Uterus (tissue), 4 donors: ENCODE measurements around the gene GPR85. TPM values are rescaled to one million over a fixed set of nuclear protein-coding genes. Genes with fewer than 3 reads are reported as not detected.

Experiments
- DNase-seq, 2 donors: peaks; one replicate each; pipeline ENCODE4 v3.0.0-alpha.2; 2019 to 2020
- H3K27ac ChIP-seq, 2 donors: fragments of 200-600 bp; sonication (generic); 1 replicate in 1 of 2; 2 replicates in 1 of 2; pipeline ENCODE4 v1.5.1; 2016 to 2018
- H3K27me3 ChIP-seq, 2 donors: fragments of 200-600 bp; sonication (generic); one replicate each; pipeline ENCODE4 v1.5.1; 2018 to 2019; ENCODE audit warnings: control low read depth in 1 of 2
- H3K36me3 ChIP-seq, 2 donors: fragments of 200-600 bp; sonication (generic); one replicate each; pipeline ENCODE4 v1.5.1; 2019; ENCODE audit warnings: control low read depth in 1 of 2
- H3K4me1 ChIP-seq, 2 donors: fragments of 200-600 bp; sonication (generic); one replicate each; pipeline ENCODE4 v1.5.1; 2018 to 2019; ENCODE audit warnings: control low read depth in 1 of 2
- H3K4me3 ChIP-seq, 2 donors: fragments of 200-600 bp; sonication (generic); 1 replicate in 1 of 2; 2 replicates in 1 of 2; pipeline ENCODE4 v1.5.1; 2018 to 2019; ENCODE audit warnings: mild to moderate bottlenecking in 1 of 2
- H3K9me3 ChIP-seq, 2 donors: fragments of 200-600 bp; sonication (generic); one replicate each; pipeline ENCODE4 v1.5.1; 2019; ENCODE audit warnings: control low read depth in 1 of 2
- CTCF ChIP-seq, 4 experiments: fragments of 200-600 bp in 2 of 4; fragments of 450-650 bp in 2 of 4; sonication (generic) in 2 of 4; IDR thresholded peaks; one replicate each; pipeline ENCODE4 v1.5.1; 2016 to 2019; ENCODE audit warnings: antibody characterized with exemption in 4 of 4, mild to moderate bottlenecking in 2 of 4, moderate library complexity in 1 of 4
- POLR2A ChIP-seq, 2 donors: fragments of 450-650 bp; IDR thresholded peaks; one replicate each; pipeline ENCODE4 v1.6.1; 2016; ENCODE audit warnings: antibody characterized with exemption in 2 of 2, mild to moderate bottlenecking in 1 of 2, moderate library complexity in 1 of 2
- intact Hi-C: fragments of 100-400 bp; cut with DNase I; formaldehyde crosslinking; loops from one replicate; pipeline ENCODE4 v1.15.1; 2023; ENCODE audit warnings: low total_unique reads
- total RNA-seq, 4 donors: library from RNA; depleted of rRNA in 3 of 4; stranded (reverse); fragments of >200 nt in 3 of 4; gene quantifications; one replicate each; pipeline versions ENCODE4 v1.1.0 to v1.2.4, GENCODE V29; 2014 to 2023
- donor health status: DM: yes; HTN: yes; CAD: no.

The GPR85 gene
- total RNA-seq, 4 donors from 2014 or later, result 1.0 to 4.8 TPM; not detected in 2

DNA sequence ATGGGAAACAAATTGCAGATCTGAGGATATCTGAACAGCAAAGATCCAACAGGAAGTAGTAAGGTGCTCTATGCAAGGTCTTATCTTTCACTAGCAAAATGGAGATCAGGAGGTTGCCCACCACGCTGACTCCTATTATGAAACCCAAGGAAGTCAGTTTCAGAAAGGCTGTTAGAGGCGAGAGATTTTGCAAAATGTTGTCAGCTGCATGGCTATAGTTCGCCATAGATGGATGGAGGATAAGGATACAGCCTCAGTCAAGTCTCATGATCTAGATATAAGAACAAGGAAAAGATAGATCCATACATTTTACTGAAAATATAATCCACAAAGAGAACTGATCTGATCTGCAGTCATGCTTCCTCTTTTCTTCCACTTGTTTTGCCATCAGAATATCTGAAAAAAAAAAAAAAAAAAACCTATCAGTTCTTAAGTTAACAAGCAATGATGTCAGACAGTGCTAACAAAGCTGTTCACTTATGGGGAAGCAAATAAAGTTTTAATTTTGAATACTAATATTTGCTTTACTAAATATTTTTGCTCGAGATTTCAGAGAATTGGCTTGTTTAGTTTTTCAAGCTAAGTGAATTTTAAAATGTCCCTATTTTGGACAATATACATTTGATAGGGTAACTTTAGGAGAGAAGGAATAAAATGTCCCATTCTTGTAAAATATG lies 2.0 kb downstream of the GPR85 start:
- intact Hi-C loops, result no loop called here
- TF ChIP-seq POLR2A (IDR thresholded peaks at IDR 0.05), result no peak
- no peak for TF ChIP-seq CTCF (IDR thresholded peaks at IDR 0.05)
- no peak for DNase-seq
- Histone ChIP-seq H3K36me3 (no peaks in the 10 kb centered on the region), H3K4me3 (no peak overlapping the region), H3K9me3 (no peaks in the 10 kb centered on the region), H3K27ac (no peak overlapping the region), H3K27me3 (peaks cover 0 to 5% of the 10 kb centered on the region in 2 donors), H3K4me1 (no peaks in the 10 kb centered on the region)

- DNase-seq, result no peak
- no peaks in the 10 kb centered on the region for H3K4me1 ChIP-seq
- intact Hi-C loops, result no loop called here
- TF ChIP-seq POLR2A (IDR thresholded peaks at IDR 0.05) (no peak), CTCF (IDR thresholded peaks at IDR 0.05) (no peak)
- no peak overlapping the region for H3K4me3 ChIP-seq
- H3K9me3 ChIP-seq, result no peaks in the 10 kb centered on the region
- no peaks in the 10 kb centered on the region for H3K36me3 ChIP-seq
- H3K27me3 ChIP-seq, result peaks cover 0 to 5% of the 10 kb centered on the region in 2 donors
- no peak overlapping the region for H3K27ac ChIP-seq
Measured at GRCh38 chr7:113083816-113084495, 2.7 kb downstream of the GPR85 start.

DNA sequence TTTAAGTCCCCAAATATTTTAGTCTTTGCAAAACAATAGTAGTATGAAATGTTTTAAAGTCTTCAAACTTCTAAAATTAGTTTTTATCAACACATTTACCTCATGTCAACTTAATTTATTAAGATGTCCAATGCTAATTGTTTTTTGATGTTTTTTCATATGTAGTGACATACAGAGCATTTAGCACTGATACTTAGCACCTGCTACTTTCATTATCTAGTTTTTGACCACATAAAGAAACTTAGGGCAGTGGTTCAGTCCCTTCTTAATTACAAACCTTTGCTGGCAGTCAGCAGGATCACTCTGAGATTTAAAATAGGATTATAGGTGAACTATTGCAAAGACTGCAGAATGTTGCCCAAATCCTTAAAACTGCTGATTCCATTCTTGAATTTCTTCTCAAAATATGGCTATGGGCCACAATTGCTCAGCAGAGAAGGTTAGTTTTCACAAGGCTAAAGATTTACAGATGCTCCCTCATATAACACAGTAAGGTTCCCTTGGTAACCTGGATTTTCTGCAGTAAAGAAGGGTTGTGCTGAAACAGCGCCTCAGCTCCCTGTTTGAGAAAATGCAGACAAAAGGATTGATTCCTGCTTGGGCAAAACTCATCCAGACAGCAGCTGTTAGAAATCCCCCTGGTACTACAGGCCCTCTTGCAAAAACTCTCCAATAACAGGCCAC lies 3.4 kb downstream of the GPR85 start:
- intact Hi-C loops, result no loop called here
- DNase-seq, result no peak
- Histone ChIP-seq H3K36me3 (no peaks in the 10 kb centered on the region), H3K27me3 (peaks cover 0 to 5% of the 10 kb centered on the region in 2 donors), H3K9me3 (no peaks in the 10 kb centered on the region), H3K27ac (no peak overlapping the region), H3K4me3 (no peak overlapping the region), H3K4me1 (no peaks in the 10 kb centered on the region)
- TF ChIP-seq CTCF (IDR thresholded peaks at IDR 0.05), result no peak
- TF ChIP-seq POLR2A (IDR thresholded peaks at IDR 0.05), result no peak

- DNase-seq, result no peak
- intact Hi-C loops, result no loop called here
- TF ChIP-seq POLR2A (IDR thresholded peaks at IDR 0.05), result no peak
- TF ChIP-seq CTCF (IDR thresholded peaks at IDR 0.05), result no peak
Measured at GRCh38 chr7:113078331-113078730, 8.3 kb downstream of the GPR85 start.

GRCh38 chr7:113076703-113077102 lies 9.9 kb downstream of the GPR85 start:
- Histone ChIP-seq H3K9me3 (no peaks in the 10 kb centered on the region), H3K4me3 (no peak overlapping the region), H3K36me3 (no peaks in the 10 kb centered on the region), H3K4me1 (no peaks in the 10 kb centered on the region), H3K27me3 (no peaks in the 10 kb centered on the region), H3K27ac (no peak overlapping the region)
- DNase-seq, result no peak
- TF ChIP-seq CTCF (IDR thresholded peaks at IDR 0.05), result no peak
- no peak for TF ChIP-seq POLR2A (IDR thresholded peaks at IDR 0.05)
- intact Hi-C loops, result no loop called here

More at GRCh38 chr7:113078331-113078730, 8.3 kb downstream of the GPR85 start:
- H3K4me3 ChIP-seq, result no peak overlapping the region
- no peaks in the 10 kb centered on the region for H3K36me3 ChIP-seq
- no peaks in the 10 kb centered on the region for H3K9me3 ChIP-seq
- H3K27ac ChIP-seq, result no peak overlapping the region
- H3K4me1 ChIP-seq, result no peaks in the 10 kb centered on the region
- peaks cover 0 to 5% of the 10 kb centered on the region in 2 donors for H3K27me3 ChIP-seq
